PC-3 (cell line): ENCODE data around the gene CNTN6.

Experiments used
- EZH2 ChIP-seq: fragments of 300-600 bp; sonication (generic); IDR thresholded peaks from one replicate; pipeline ENCODE4 v1.6.1; 2017; ENCODE audit warnings: antibody characterized with exemption, mild to moderate bottlenecking, low read length; ENCODE audit not compliant: unreplicated experiment
- EZH2phosphoT487 ChIP-seq: fragments of 300-600 bp; sonication (generic); IDR thresholded peaks from 2 replicates; pipeline ENCODE4 v1.6.1; 2018; ENCODE audit warnings: mild to moderate bottlenecking, antibody characterized with exemption, low read length, borderline replicate concordance
- TF ChIP-seq, protein P1 (sequence below): fragments of 300-600 bp; sonication (generic); conservative IDR thresholded peaks from 2 replicates; pipeline ENCODE4 v1.5.1; 2017; ENCODE audit warnings: antibody characterized with exemption, low read depth, mild to moderate bottlenecking, low read length

DNA sequence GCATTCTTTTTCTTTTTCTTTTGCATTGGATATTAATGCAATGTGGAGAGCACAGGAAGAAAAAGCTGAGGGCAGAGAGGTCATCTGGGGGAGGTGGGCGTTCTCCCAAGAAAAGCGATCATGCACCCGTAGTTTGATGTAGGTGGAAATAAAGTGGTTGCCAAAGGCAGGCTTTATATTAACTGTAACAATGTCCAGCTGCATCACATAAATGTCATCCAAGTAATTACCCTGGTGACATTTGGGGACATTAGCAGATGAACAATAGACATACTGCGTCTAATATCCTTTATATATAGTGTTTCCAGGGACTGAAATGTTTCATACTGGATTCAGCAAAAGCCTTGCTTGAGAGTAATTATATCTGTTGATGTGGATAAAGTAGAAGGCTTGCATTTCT is 135.5 kb downstream of the CNTN6 start:
- TF ChIP-seq, protein P1, sequence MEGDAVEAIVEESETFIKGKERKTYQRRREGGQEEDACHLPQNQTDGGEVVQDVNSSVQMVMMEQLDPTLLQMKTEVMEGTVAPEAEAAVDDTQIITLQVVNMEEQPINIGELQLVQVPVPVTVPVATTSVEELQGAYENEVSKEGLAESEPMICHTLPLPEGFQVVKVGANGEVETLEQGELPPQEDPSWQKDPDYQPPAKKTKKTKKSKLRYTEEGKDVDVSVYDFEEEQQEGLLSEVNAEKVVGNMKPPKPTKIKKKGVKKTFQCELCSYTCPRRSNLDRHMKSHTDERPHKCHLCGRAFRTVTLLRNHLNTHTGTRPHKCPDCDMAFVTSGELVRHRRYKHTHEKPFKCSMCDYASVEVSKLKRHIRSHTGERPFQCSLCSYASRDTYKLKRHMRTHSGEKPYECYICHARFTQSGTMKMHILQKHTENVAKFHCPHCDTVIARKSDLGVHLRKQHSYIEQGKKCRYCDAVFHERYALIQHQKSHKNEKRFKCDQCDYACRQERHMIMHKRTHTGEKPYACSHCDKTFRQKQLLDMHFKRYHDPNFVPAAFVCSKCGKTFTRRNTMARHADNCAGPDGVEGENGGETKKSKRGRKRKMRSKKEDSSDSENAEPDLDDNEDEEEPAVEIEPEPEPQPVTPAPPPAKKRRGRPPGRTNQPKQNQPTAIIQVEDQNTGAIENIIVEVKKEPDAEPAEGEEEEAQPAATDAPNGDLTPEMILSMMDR: no peak
- no peak for TF ChIP-seq EZH2phosphoT487
- no peak for TF ChIP-seq EZH2
